K562 (cell line): Measurements from ENCODE around the gene TBC1D5. TPM values are rescaled to one million over a fixed set of nuclear protein-coding genes. Genes with fewer than 3 reads are reported as not detected.

Experiments
- ATAC-seq: fragments of 200-7000 bp; cut with Tn5 transposase; 3 replicates; pipeline ENCODE4 v1.9.1; 2020; ENCODE audit warnings: moderate library complexity
- BruUV-seq: library from RNA; stranded (reverse); fragments of 400-500 nt; replicated peaks from 2 replicates; lab custom pipeline; 2021; lab: Mats Ljungman, UMichigan
- CTCF ChIA-PET: fragments of 300-600 bp; formaldehyde crosslinking; extraction: SDS; loops from one replicate; lab custom pipeline; 2021; ENCODE audit warnings: low intra/inter-chr PET ratio; lab: Yijun Ruan, JAX
- POLR2A ChIA-PET: fragments of 300-600, 350-650 bp; sonication (Branson Sonifier 250); formaldehyde crosslinking; extraction: SDS; loops from one replicate; lab custom pipeline; 2021; ENCODE audit warnings: antibody characterized with exemption, inconsistent platforms; lab: Yijun Ruan, JAX
- DNase-seq, 4 experiments: peaks; one replicate each; pipeline versions ENCODE4 v3.0.0 to v3.0.0-alpha.2; 2011 to 2018; ENCODE audit warnings: low spot score in 3 of 4, mixed read lengths in 3 of 4; ENCODE audit errors: extremely low read depth in 1 of 4
- FAIRE-seq: peaks from 2 replicates; lab custom pipeline; 2011; peaks lifted over from hg19 to GRCh38; lab: Jason Lieb, UNC
- H2AFZ ChIP-seq: 2 replicates; pipeline ENCODE4 v1.6.0; 2011; ENCODE audit warnings: low read depth, low read length, control low read depth, inconsistent platforms
- H3K27ac ChIP-seq: fragments of 200-600 bp; 3 replicates; pipeline ENCODE4 v1.8.0; 2011; ENCODE audit warnings: low read depth, mild to moderate bottlenecking, control low read depth, inconsistent platforms, low read length, moderate library complexity, mixed read lengths; ENCODE audit errors: extremely low read depth
- H3K27me3 ChIP-seq, 2 experiments: fragments of 300-600 bp in 1 of 2; 2 replicates in 1 of 2; 3 replicates in 1 of 2; pipeline versions ENCODE4 v1.6.0 to v1.8.0; 2011; ENCODE audit warnings: inconsistent platforms in 2 of 2, low read length in 2 of 2, mild to moderate bottlenecking in 1 of 2, mixed read lengths in 1 of 2, moderate library complexity in 1 of 2; ENCODE audit not compliant: control insufficient read depth in 2 of 2, insufficient read depth in 2 of 2
- H3K36me3 ChIP-seq: fragments of 300-600 bp; 3 replicates; pipeline ENCODE4 v1.8.0; 2011; ENCODE audit warnings: mild to moderate bottlenecking, low read length, inconsistent platforms; ENCODE audit not compliant: control insufficient read depth, insufficient read depth
- H3K4me1 ChIP-seq, 2 experiments: fragments of 200-600 bp in 1 of 2; replicated peaks in 1 of 2; 2 replicates in 1 of 2; 3 replicates in 1 of 2; pipeline versions ENCODE4 v1.5.1 to v1.8.0; 2011; ENCODE audit warnings: inconsistent platforms in 2 of 2, low read length in 2 of 2, mild to moderate bottlenecking in 1 of 2, mixed read lengths in 1 of 2, moderate library complexity in 1 of 2; ENCODE audit not compliant: control insufficient read depth in 2 of 2, insufficient read depth in 2 of 2
- H3K4me2 ChIP-seq: 2 replicates; pipeline ENCODE4 v1.6.1; 2011; ENCODE audit warnings: low read length, control low read depth, inconsistent platforms, mixed read lengths; ENCODE audit not compliant: insufficient read depth
- H3K4me3 ChIP-seq: fragments of 200-600 bp; sonication (generic), shearing (Covaris generic); 2 replicates; pipeline ENCODE4 v1.5.1; 2016; ENCODE audit warnings: control low read depth, inconsistent platforms
- H3K79me2 ChIP-seq: fragments of 200-600 bp; 3 replicates; pipeline ENCODE4 v1.8.0; 2011; ENCODE audit warnings: low read length, inconsistent platforms; ENCODE audit not compliant: control insufficient read depth, insufficient read depth
- H3K9ac ChIP-seq, 2 experiments: 2 replicates each; pipeline versions ENCODE4 v1.6.0 to v1.6.1; 2011; ENCODE audit warnings: low read depth in 2 of 2, low read length in 2 of 2, control low read depth in 1 of 2, inconsistent platforms in 1 of 2, mild to moderate bottlenecking in 1 of 2, mixed read lengths in 1 of 2; ENCODE audit not compliant: insufficient read depth in 1 of 2
- H3K9me1 ChIP-seq: one replicate; pipeline ENCODE4 v1.6.0; 2011; ENCODE audit warnings: inconsistent platforms, mild to moderate bottlenecking, low read length, moderate library complexity; ENCODE audit not compliant: control insufficient read depth, insufficient read depth
- H3K9me3 ChIP-seq: replicated peaks from 2 replicates; pipeline ENCODE4 v1.5.1; 2011; ENCODE audit warnings: low read depth, low read length, inconsistent platforms; ENCODE audit not compliant: control insufficient read depth, insufficient read depth
- H4K20me1 ChIP-seq: replicated peaks from 2 replicates; pipeline ENCODE4 v1.6.1; 2011; ENCODE audit warnings: low read length, inconsistent platforms, mixed read lengths; ENCODE audit not compliant: control insufficient read depth, insufficient read depth
- MAFF ChIP-seq: IDR thresholded peaks from 2 replicates; pipeline ENCODE4 v1.6.1; 2012; ENCODE audit warnings: low read length, improper control_type of control experiment
- MAFG ChIP-seq: fragments of 450-650 bp; conservative IDR thresholded peaks from 2 replicates; pipeline ENCODE4 v1.6.1; 2016; ENCODE audit warnings: missing genetic modification characterization, missing compliant biosample characterization
- PHB2 ChIP-seq: fragments of 450-650 bp; IDR thresholded peaks from 2 replicates; pipeline ENCODE4 v1.6.1; 2017; ENCODE audit warnings: low read depth
- PHF8 ChIP-seq: fragments of 200-600 bp; sonication (generic); IDR thresholded peaks from 2 replicates; pipeline ENCODE4 v1.6.1; 2012; ENCODE audit warnings: mixed run types, mild to moderate bottlenecking, inconsistent platforms, low read length, moderate library complexity, borderline replicate concordance
- RAD51 ChIP-seq: fragments of 450-650 bp; IDR thresholded peaks from 2 replicates; pipeline ENCODE4 v1.7.1; 2016; ENCODE audit warnings: low read depth, mild to moderate bottlenecking, borderline replicate concordance
- SMAD4 ChIP-seq: fragments of 250-450 bp; sonication (Bioruptor Pico); conservative IDR thresholded peaks from 2 replicates; pipeline ENCODE4 v1.8.0; 2021; ENCODE audit warnings: inconsistent platforms, mild to moderate bottlenecking, moderate library complexity
- SPI1 ChIP-seq: IDR thresholded peaks from 2 replicates; pipeline ENCODE4 v1.6.1; 2011; ENCODE audit warnings: low read depth, low read length, control low read depth, borderline replicate concordance
- ZNF316 ChIP-seq: fragments of 450-650 bp; IDR thresholded peaks from 2 replicates; pipeline ENCODE4 v1.6.1; 2016
- in situ Hi-C: fragments of 300-500 bp; cut with MboI; formaldehyde crosslinking; loops from 4 replicates; pipeline ENCODE4 v1.15.0; 2018; ENCODE audit warnings: inconsistent platforms, mixed read lengths
- intact Hi-C: fragments of 100-400 bp; cut with micrococcal nuclease; formaldehyde crosslinking; loops from 2 replicates; pipeline ENCODE4 v1.14.2; 2022
- polyA plus RNA-seq, 8 experiments: library from polyadenylated mRNA; depleted of rRNA in 4 of 8; stranded (reverse) in 5 of 8; unstranded in 3 of 8; fragments of >200 nt; fragmentation: Nextera tagmentation in 2 of 8; fragmentation: Illumina TruSeq in 1 of 8; extraction: Ambion mirVana in 2 of 8; extraction: Trizol in 1 of 8; gene quantifications; 2 replicates each; pipeline versions ENCODE4 v1.2.1 to v1.2.3, GENCODE V29; 2011 to 2014; ENCODE audit warnings: inconsistent platforms in 1 of 8, missing spikeins in 1 of 8
- total RNA-seq, 7 experiments: library from RNA; depleted of rRNA in 6 of 7; stranded (reverse); fragments of >200 nt in 6 of 7; fragmentation: Illumina TruSeq in 2 of 7; extraction: Trizol in 2 of 7; gene quantifications; 2 replicates each; pipeline versions ENCODE4 v1.2.1 to v1.2.3, GENCODE V29; 2011 to 2021; ENCODE audit warnings: low replicate concordance in 1 of 7
- TF ChIP-seq, protein P1 (sequence below): sonication (generic); formaldehyde crosslinking; IDR thresholded peaks from 2 replicates; pipeline ENCODE4 v1.8.1; 2023; ENCODE audit warnings: mild to moderate bottlenecking, missing genetic modification reagents
- TF ChIP-seq, protein P2 (sequence below): fragments of 250-450 bp; sonication (Bioruptor Pico); IDR thresholded peaks from 2 replicates; pipeline ENCODE4 v1.4.0; 2020
- TF ChIP-seq, protein P3 (sequence below): sonication (generic); formaldehyde crosslinking; IDR thresholded peaks from 2 replicates; pipeline ENCODE4 v1.8.1; 2022; ENCODE audit warnings: missing genetic modification reagents

TBC1D5 gene
- total and polyA plus RNA-seq, 9 of the 15 experiments (the other 6 are each of a cell fraction or from before 2014, with no cell fraction given) = 2.9 to 38.1 (median 25.6) TPM

DNA sequence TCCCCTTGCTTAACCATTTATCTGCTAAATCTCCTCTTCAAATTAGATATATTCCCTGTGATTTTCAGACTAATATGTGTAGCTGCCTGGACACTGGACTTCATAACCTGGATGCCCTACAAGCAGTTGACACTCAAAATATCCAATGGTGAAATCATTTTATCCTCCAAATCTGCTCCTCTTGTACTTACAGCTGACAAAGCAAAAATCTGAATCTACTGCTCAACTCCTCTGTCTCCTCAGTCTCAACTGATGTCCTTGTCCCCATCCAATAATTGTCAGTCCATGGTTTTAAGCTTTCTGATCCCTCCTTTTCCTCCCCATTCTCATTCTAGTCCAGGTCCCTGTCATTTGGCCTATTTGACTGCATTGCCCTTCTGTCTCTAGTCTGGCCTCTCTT is 411.8 kb downstream of the TBC1D5 start:
- H3K4me2 ChIP-seq = no peak overlapping the region
- intact Hi-C loops = no loop called here
- CTCF ChIA-PET = no interaction called here
- no TSS peak for BruUV-seq
- H3K27me3 ChIP-seq = no peaks in the 10 kb centered on the region
- POLR2A ChIA-PET = interaction anchor here (0.7 kb wide), 1 partner anchor 12 kb away, joined by 3 read pairs; no protein-coding TSS in a partner anchor
- H3K4me3 ChIP-seq = no peak overlapping the region
- H3K9ac ChIP-seq = no peak overlapping the region
- H3K9me3 ChIP-seq = no peaks in the 10 kb centered on the region
- FAIRE-seq = no peak
- ATAC-seq = no peak
- in situ Hi-C loops = no loop called here
- no peaks in the 10 kb centered on the region for H3K36me3 ChIP-seq
- H3K27ac ChIP-seq = no peak overlapping the region
- no peaks in the 10 kb centered on the region for H3K79me2 ChIP-seq
- no peak for DNase-seq
- no peak overlapping the region for H2AFZ ChIP-seq
- no peaks in the 10 kb centered on the region for H4K20me1 ChIP-seq
- H3K4me1 ChIP-seq = peaks cover 3 to 12% of the 10 kb centered on the region in 2 experiments; a peak in 3 of 5 replicates
- no peaks in the 10 kb centered on the region for H3K9me1 ChIP-seq
- TF ChIP-seq SMAD4 (CRISPR knock-in tag) = no peak
- no peak for TF ChIP-seq PHF8
- TF ChIP-seq MAFG (tag) = peak; percentile 75
- TF ChIP-seq, protein P1, sequence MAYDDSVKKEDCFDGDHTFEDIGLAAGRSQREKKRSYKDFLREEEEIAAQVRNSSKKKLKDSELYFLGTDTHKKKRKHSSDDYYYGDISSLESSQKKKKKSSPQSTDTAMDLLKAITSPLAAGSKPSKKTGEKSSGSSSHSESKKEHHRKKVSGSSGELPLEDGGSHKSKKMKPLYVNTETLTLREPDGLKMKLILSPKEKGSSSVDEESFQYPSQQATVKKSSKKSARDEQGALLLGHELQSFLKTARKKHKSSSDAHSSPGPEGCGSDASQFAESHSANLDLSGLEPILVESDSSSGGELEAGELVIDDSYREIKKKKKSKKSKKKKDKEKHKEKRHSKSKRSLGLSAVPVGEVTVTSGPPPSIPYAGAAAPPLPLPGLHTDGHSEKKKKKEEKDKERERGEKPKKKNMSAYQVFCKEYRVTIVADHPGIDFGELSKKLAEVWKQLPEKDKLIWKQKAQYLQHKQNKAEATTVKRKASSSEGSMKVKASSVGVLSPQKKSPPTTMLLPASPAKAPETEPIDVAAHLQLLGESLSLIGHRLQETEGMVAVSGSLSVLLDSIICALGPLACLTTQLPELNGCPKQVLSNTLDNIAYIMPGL (CRISPR knock-in tag) = no peak
- peak; percentile 89 for TF ChIP-seq ZNF316
- peak; percentile 44; the same call in 1 of the 2 replicates for TF ChIP-seq MAFF
- no peak for TF ChIP-seq PHB2
- TF ChIP-seq, protein P2, sequence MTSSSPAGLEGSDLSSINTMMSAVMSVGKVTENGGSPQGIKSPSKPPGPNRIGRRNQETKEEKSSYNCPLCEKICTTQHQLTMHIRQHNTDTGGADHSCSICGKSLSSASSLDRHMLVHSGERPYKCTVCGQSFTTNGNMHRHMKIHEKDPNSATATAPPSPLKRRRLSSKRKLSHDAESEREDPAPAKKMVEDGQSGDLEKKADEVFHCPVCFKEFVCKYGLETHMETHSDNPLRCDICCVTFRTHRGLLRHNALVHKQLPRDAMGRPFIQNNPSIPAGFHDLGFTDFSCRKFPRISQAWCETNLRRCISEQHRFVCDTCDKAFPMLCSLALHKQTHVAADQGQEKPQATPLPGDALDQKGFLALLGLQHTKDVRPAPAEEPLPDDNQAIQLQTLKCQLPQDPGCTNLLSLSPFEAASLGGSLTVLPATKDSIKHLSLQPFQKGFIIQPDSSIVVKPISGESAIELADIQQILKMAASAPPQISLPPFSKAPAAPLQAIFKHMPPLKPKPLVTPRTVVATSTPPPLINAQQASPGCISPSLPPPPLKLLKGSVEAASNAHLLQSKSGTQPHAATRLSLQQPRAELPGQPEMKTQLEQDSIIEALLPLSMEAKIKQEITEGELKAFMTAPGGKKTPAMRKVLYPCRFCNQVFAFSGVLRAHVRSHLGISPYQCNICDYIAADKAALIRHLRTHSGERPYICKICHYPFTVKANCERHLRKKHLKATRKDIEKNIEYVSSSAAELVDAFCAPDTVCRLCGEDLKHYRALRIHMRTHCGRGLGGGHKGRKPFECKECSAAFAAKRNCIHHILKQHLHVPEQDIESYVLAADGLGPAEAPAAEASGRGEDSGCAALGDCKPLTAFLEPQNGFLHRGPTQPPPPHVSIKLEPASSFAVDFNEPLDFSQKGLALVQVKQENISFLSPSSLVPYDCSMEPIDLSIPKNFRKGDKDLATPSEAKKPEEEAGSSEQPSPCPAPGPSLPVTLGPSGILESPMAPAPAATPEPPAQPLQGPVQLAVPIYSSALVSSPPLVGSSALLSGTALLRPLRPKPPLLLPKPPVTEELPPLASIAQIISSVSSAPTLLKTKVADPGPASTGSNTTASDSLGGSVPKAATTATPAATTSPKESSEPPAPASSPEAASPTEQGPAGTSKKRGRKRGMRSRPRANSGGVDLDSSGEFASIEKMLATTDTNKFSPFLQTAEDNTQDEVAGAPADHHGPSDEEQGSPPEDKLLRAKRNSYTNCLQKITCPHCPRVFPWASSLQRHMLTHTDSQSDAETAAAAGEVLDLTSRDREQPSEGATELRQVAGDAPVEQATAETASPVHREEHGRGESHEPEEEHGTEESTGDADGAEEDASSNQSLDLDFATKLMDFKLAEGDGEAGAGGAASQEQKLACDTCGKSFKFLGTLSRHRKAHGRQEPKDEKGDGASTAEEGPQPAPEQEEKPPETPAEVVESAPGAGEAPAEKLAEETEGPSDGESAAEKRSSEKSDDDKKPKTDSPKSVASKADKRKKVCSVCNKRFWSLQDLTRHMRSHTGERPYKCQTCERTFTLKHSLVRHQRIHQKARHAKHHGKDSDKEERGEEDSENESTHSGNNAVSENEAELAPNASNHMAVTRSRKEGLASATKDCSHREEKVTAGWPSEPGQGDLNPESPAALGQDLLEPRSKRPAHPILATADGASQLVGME (CRISPR knock-in tag) = no peak
- TF ChIP-seq, protein P3, sequence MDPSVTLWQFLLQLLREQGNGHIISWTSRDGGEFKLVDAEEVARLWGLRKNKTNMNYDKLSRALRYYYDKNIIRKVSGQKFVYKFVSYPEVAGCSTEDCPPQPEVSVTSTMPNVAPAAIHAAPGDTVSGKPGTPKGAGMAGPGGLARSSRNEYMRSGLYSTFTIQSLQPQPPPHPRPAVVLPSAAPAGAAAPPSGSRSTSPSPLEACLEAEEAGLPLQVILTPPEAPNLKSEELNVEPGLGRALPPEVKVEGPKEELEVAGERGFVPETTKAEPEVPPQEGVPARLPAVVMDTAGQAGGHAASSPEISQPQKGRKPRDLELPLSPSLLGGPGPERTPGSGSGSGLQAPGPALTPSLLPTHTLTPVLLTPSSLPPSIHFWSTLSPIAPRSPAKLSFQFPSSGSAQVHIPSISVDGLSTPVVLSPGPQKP (CRISPR knock-in tag) = no peak
- no peak for TF ChIP-seq SPI1
- no peak for TF ChIP-seq RAD51
